ENCODE measurements around the gene IMPG1. TPM values are rescaled to one million over a fixed set of nuclear protein-coding genes. Genes with fewer than 3 reads are reported as not detected.

IMPG1 gene
- polyA plus RNA-seq, 1 donor (not counting 4 experiments of a cell fraction or from before 2014, with no cell fraction given), result not detected

GRCh38 chr6:75884822-75885221 lies 187.6 kb downstream of the IMPG1 start:
- Histone ChIP-seq H3K9ac (ENCODE audit: control insufficient read depth, extremely low read depth, insufficient read depth, low read length) (no peak overlapping the region), H2AFZ (ENCODE audit: control insufficient read depth, low read length) (no peak overlapping the region), H3K27me3 (ENCODE audit: control insufficient read depth, extremely low read depth, insufficient read depth, low read length) (no peaks in the 10 kb centered on the region), H3K9me1 (ENCODE audit: control insufficient read depth, extremely low read depth, insufficient read depth, low read length) (no peaks in the 10 kb centered on the region), H3K36me3 (ENCODE audit: control insufficient read depth in 2 of 2, extremely low read depth in 1 of 2, insufficient read depth in 2 of 2, low read length in 2 of 2) (peaks cover 1 to 3% of the 10 kb centered on the region in 2 experiments), H3K4me3 (ENCODE audit: control insufficient read depth in 2 of 3, extremely low read depth in 1 of 3, insufficient read depth in 2 of 3, low read depth in 1 of 3, low read length in 3 of 3) (no peak overlapping the region), H3K27ac (ENCODE audit: control insufficient read depth, insufficient read depth, low read length) (no peak overlapping the region), H3K4me1 (ENCODE audit: control insufficient read depth, extremely low read depth, insufficient read depth, low read length) (peaks cover 10% of the 10 kb centered on the region), H3K4me2 (ENCODE audit: control insufficient read depth, extremely low read depth, insufficient read depth, low read depth, low read length) (no peak overlapping the region), H4K20me1 (ENCODE audit: control insufficient read depth, extremely low read depth, insufficient read depth, low read length) (no peaks in the 10 kb centered on the region), H3K79me2 (ENCODE audit: control insufficient read depth, insufficient read depth, low read length) (no peaks in the 10 kb centered on the region), H3K9me3 (ENCODE audit: control insufficient read depth, low read depth, low read length) (no peaks in the 10 kb centered on the region)
- dilution Hi-C loops (cut with MboI; ENCODE audit: extremely low pct_ligation_motif_present, low sequenced_read_pairs), result no loop called here
- no peak for TF ChIP-seq EZH2 (IDR thresholded peaks at IDR 0.05; ENCODE audit: low read length)
- TF ChIP-seq, protein P1, sequence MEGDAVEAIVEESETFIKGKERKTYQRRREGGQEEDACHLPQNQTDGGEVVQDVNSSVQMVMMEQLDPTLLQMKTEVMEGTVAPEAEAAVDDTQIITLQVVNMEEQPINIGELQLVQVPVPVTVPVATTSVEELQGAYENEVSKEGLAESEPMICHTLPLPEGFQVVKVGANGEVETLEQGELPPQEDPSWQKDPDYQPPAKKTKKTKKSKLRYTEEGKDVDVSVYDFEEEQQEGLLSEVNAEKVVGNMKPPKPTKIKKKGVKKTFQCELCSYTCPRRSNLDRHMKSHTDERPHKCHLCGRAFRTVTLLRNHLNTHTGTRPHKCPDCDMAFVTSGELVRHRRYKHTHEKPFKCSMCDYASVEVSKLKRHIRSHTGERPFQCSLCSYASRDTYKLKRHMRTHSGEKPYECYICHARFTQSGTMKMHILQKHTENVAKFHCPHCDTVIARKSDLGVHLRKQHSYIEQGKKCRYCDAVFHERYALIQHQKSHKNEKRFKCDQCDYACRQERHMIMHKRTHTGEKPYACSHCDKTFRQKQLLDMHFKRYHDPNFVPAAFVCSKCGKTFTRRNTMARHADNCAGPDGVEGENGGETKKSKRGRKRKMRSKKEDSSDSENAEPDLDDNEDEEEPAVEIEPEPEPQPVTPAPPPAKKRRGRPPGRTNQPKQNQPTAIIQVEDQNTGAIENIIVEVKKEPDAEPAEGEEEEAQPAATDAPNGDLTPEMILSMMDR (optimal IDR thresholded peaks at IDR 0.05 in 1 of 3, IDR thresholded peaks at IDR 0.05 in 1 of 3, conservative IDR thresholded peaks at IDR 0.05 in 1 of 3; ENCODE audit: extremely low read depth in 1 of 3, insufficient read depth in 2 of 3, low read length in 3 of 3), result no peak
- DNase-seq (ENCODE audit: low read depth, low spot score), result no peak
- FAIRE-seq, result no peak

GRCh38 chr6:75882734-75883133 lies 189.7 kb downstream of the IMPG1 start:
- Histone ChIP-seq H3K4me1 (ENCODE audit: control insufficient read depth, extremely low read depth, insufficient read depth, low read length) (peaks cover 10% of the 10 kb centered on the region), H4K20me1 (ENCODE audit: control insufficient read depth, extremely low read depth, insufficient read depth, low read length) (no peaks in the 10 kb centered on the region), H3K4me2 (ENCODE audit: control insufficient read depth, extremely low read depth, insufficient read depth, low read depth, low read length) (no peak overlapping the region), H2AFZ (ENCODE audit: control insufficient read depth, low read length) (no peak overlapping the region), H3K27ac (ENCODE audit: control insufficient read depth, insufficient read depth, low read length) (no peak overlapping the region), H3K4me3 (ENCODE audit: control insufficient read depth in 2 of 3, extremely low read depth in 1 of 3, insufficient read depth in 2 of 3, low read depth in 1 of 3, low read length in 3 of 3) (no peak overlapping the region), H3K9ac (ENCODE audit: control insufficient read depth, extremely low read depth, insufficient read depth, low read length) (no peak overlapping the region), H3K36me3 (ENCODE audit: control insufficient read depth in 2 of 2, extremely low read depth in 1 of 2, insufficient read depth in 2 of 2, low read length in 2 of 2) (peaks cover 1 to 3% of the 10 kb centered on the region in 2 experiments), H3K9me3 (ENCODE audit: control insufficient read depth, low read depth, low read length) (no peaks in the 10 kb centered on the region), H3K27me3 (ENCODE audit: control insufficient read depth, extremely low read depth, insufficient read depth, low read length) (no peaks in the 10 kb centered on the region), H3K79me2 (ENCODE audit: control insufficient read depth, insufficient read depth, low read length) (no peaks in the 10 kb centered on the region), H3K9me1 (ENCODE audit: control insufficient read depth, extremely low read depth, insufficient read depth, low read length) (no peaks in the 10 kb centered on the region)
- DNase-seq (ENCODE audit: low read depth, low spot score) (peak; percentile 23), FAIRE-seq (peak; percentile 70)
- dilution Hi-C loops (cut with MboI; ENCODE audit: extremely low pct_ligation_motif_present, low sequenced_read_pairs), result no loop called here
- TF ChIP-seq EZH2 (IDR thresholded peaks at IDR 0.05; ENCODE audit: low read length), result no peak
- TF ChIP-seq, protein P1 (optimal IDR thresholded peaks at IDR 0.05 in 1 of 3, IDR thresholded peaks at IDR 0.05 in 1 of 3, conservative IDR thresholded peaks at IDR 0.05 in 1 of 3; ENCODE audit: extremely low read depth in 1 of 3, insufficient read depth in 2 of 3, low read length in 3 of 3), result no peak
